HG03460 (cell line): ENCODE data around the gene CCDC9.

Experiments
- ATAC-seq: cut with Tn5 transposase; IDR thresholded peaks from one replicate; pipeline ENCODE4 v1.9.1; 2021; ENCODE audit not compliant: unreplicated experiment

CCDC9 gene

DNA sequence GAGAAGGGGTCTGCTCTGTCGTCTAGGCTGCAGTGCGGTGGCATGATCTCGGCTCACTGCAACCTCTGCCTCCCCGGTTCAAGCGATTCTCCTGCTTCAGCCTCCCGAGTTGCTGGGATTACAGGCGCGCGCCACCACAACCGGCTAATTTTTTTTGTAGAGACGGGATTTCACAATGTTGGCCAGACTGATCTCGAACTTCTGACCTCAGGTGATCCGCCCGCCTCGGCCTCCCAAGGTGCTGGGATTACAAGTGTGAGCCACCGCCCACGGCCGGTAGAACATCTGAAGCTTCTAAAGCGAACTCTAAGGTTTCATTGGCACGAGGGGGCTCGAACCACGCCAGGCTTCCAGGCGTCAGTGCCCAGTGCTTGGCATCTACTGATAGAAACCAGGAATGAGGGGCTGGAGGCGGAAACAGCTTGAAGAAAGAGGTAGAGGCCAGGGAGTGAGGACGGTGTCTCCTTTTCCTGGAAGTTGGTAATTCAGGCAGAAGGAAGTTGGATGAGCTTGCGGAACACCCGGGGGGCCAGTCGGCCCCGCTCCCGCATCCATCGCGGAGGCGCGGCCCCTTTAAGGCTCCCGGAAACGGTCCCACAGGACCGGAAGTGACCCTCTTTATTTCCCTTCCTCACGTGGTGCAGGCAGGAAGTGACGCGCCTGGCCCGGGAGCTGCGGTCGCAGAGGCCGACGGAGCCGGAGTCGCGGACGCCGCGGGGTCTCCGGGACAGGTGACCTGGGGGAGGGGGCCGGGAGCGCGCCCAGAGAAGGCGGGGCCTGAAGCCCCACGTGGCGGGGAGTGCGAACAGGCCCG, at the start of gene CCDC9:
CCDC9 (plus strand) TSS at position 647 of the 814 bp plus-strand sequence. CDS start 1,876 bp downstream, outside the sequence.
- peak; percentile 46 for ATAC-seq

DNA sequence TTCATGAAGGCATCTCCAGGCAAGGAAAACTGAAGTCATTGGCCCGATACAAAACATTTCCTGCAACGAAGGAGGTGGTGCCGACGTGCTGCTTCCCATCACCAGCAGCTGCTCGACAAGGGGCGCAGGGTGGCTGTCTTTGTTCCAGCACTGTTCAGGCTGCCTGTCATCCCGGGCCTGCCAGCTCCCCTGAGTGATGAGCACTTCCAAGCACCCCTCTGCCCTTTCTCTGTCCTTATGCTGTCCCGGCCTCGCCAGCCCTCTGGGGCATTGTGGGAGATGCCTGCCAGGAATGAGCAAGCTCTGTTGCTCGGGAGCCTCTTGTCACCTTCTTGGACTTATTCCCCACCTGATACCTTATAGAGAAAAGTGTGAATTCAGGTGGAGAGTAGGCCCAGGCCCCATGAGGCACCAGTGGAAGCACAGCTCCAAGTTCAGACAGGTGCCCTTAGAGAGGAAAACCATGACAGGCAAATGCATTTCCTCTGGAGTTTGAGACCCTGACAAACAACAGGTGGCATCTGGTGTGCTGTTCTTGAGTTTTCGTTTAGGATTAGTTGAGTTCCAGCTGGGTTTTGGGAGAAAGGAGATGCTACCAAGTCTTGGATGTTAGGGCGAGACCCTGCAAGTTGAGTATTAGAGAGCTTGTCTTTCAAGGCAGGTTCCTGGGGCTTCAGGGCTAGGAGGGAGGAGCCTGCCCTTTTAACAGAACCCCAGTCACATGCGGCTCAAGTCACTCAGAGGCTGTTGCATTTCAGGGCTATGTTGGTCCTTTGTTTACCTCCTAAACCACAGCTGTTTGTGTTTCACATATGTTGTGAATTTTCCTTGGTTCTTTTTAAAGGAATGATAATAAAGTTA, 46.8 kb upstream of the CCDC9 start:
- ATAC-seq = no peak

DNA sequence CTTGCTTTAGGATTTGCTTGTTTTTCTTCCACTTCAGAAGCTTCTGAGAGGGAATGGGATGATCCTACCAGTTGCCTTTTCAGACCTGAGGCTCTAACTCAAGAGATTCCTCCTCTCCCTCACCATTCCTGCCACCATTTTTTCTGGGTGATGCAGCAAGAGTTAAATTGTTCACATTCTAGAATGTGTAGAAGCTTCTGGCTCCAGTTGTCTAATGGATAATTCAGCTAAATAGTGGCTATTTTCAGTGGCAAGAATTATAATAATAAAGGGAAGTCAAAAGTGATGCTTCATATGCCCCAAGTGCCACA, 46.2 kb upstream of the CCDC9 start:
- ATAC-seq = no peak

DNA sequence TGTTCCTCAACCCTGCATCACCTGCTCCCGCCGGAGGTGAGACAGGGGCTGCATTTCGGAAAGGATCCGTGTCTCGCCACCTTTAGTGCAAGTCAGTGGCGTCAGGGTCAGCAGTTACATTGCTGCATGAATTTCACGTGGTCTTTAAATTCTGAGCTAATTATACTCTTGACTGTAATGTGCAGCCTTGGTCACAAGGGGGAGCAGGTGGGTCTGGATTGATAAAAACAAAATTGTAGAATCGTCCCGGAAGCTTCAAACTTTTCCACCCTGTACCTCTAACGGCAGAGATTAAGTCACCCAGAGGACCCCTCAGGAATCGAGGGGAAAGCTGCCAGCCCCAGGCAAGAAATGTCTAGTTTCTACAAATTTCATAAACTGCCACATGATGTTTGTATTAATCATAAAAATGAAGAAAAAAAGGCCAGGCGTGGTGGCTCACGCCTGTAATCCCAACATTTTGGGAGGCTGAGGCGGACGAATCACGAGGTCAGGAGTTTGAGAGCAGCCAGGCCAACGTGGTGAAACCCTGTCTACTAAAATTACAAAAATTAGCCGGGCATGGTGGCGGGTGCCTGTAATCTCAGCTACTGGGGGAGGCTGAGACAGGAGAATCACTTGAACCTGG, 45.5 kb upstream of the CCDC9 start:
- no peak for ATAC-seq

DNA sequence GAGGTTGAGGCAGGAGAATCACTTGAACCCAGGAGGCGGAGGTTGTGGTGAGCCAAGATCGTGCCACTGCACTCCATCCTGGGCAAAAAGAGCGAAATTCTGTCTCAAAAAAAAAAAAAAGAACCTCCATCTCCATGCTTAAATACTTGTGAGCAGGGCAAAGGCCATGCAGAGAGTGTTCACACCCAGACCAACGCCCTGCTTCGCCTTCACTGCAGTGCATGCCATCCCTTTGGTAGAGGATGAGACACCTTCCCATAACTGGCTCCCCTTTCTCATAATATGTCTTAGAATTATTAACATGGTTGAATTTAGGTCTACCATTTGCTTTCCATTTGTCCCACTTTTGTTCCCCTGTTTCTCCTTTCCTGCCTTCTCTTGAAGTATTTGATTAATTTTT, 40.7 kb upstream of the CCDC9 start:
- ATAC-seq = no peak

DNA sequence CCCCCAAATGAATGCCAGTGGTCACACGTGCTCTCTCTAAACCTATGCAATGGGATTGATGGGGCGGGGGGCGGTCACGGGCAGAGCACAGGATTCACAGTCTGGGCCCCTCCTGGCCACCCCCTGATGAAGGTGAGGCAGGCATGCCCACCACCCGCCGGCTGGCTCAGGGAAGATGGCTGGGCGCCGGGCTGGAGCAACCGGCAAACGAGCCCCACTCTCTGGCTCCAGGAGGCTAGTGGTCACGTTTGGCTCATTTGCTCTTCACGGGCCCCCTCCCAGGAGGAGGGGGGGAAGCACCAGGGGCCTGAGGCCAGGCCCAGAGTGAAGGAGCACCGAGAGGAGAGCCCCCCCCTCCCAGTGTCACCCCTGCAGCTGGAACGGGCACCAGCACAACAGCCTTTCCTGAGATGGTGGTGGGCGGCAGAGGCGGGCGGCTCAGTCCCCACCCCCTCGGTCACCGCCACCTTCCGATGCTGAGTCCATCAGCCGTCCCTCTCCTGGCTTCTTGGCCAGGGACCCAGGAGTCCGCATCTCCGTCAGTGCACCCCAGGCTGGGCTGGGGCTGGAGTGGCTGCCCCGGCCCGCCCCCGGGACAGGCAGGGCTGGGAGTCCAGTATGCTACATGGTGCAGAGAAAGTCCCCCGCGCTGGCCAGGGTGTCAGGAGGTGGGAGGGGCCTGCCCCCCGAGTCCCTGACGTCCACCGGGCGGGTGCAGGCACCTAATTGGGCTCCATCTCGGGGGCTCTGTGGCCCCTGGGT, 35.1 kb upstream of the CCDC9 start:
- ATAC-seq = no peak

DNA sequence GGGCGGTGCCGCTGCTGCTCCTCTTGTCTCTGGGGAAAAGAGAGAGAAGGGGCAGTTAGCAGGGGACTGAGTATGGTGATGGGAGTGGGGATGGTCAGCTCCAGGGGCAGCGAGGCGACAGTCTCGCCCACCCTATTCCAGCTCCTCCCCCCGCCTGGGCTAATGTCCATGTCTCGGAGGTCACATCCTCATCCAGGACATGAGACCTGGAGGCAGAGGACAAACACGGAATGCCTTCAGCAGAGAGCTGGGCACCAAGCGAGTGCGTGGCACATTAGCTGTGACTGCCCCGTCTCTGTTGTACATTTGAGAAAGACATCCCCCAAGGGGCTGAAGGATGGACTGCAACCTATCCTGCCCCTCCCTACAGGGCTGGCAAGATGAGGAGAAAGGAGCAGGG, 34.4 kb upstream of the CCDC9 start:
- no peak for ATAC-seq

DNA sequence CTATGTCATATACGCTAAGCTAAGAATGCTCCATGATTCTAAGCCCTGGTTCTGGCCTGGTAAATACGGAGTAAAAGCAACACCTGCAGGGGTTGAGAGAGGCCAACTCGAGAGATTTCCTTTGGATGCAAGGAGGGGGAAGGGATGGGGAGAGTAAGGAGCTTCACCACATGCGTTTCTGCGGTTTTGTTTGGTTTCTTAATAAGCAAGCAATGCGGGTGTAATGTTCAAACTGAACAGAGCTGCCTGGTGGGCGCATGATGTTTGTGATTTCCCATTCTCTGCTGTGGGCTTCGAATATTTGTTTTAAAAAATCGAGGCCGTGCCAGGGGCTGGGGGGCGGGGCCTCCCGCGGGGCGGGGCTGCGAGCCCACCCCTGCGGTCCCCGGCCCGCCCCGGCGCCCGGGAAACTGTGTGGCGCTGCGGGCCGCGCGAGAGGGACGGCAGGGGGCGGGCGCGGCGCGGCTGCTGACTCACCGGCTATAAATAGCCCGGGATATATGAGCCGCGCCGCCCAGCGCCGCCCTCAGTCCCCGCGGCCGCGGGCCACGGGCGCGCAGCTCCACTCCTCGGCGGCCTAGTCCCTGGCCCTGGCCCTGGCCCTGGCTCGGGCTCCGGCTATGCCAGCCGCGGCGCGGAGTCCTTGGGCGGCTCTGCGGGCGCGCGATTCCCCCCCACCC, 30.4 kb upstream of the CCDC9 start:
- ATAC-seq = no peak

DNA sequence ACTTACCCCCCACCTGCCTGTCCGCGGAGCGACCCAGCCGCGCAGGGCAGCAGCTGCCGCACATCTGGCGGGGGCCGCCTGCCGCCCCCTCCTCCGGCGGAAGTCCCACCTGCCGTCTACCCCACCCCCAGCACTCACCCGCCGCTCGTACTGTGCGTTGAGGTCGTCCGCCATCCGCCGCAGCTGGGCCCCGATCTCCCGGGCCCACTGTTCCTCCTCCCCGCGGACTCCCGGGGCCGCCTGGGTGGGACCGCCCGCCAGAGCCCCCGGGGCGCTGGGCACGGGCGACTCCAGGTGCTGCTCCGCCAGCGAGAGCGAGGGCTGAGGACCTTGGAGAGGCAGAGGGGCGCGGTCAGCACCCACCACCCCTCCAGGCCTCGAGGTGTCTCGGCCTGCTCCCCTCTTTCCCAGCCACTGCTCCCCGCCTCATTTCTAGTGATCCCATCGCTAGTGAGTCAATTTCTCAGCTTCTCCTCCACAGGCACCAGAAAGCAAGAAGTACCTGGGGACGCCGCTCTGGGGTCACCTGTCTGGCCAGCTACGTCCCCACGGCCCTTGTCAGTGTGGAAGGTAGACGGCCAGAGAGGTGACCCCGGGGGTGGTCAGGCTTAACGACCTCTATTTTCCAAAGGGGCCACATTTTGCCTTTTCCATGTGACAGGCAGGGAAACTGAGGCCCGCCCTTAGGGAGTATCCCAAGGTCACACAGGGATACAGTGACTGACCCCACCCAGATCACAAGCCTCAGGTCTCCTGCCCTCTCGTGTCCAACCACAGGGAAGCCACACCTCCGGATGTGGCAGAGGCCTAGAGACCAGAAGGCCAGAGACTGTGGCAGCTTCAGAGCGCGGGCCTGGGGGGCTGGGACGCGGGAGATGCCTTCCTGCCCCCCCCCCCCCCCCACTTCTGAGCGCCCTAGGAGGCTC, 29.6 kb upstream of the CCDC9 start:
- peak; percentile 30 for ATAC-seq

DNA sequence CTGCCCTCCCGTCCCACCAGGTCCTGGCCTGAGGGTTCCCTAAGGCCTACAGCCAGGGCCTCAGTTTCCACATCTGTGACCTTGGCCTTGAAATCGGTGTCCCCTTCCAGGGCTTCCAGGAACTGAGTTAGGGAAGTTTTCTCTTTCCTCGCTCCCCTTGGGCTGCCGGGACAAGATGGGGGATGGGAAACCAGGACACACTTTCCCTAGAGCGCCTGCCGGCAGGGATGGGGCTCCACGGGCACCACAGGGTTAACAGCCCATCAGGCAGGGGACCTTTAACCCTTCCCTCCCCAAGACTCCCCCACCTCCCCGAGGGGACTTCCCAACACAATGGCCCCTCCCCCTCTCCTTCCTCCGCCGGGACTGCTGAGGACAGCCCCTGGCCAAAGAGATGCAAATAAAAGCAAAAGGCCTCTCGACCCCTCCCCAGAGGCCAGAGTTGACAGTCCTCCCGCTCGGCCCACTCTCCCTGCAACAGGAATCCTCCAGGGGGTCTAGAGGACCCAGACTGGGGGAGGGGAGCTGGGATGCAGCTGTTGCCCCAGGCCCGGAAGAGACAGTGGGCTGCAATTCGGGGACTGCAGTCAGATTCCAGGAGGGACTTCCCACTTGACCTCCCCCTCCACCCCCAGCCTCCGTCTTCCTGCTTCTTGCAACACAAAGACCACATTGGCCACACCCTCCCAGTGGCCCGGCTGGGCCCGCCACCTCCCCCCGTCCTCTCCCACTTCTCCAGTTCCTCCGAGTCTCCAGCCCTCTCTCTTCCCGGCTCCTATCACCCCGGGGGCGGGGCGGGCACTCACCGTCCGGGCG, 28.8 kb upstream of the CCDC9 start:
- no peak for ATAC-seq

DNA sequence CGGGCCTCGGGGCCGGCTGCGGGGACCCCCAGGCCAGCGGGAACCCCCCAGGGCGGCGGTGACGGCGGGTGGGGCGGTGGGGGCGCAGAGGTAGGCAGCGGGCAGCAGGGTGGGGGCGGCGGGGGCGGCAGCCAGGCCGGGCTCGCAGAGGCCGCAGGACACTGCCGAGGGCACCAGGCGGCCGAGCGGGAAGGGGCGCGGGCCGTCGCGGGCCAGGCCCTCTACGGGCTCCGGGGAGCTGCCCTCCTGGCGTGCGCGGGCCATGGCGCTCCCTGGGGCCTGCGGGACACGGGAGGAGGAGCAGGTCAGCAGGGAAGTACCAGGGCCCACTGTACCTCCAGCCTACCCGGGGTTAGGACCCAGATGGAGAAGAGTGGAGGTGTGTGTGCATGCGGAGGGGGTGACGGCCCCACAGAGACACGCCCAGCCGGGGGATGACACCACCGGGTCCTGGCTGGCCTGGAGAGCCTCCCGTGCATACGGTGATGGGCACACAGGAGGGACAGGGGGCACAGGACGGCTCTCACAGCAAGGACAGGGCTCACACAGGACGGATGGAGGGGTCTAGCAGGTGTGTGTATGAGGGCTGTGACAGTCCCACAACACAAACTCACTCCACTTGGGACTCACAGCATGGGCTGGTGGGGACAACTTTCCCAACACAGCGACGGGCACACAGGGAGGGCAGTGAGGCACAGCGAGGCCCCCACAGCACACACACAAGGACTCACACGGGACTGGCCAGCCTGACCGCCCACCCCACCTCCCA, 28.0 kb upstream of the CCDC9 start:
- no peak for ATAC-seq

DNA sequence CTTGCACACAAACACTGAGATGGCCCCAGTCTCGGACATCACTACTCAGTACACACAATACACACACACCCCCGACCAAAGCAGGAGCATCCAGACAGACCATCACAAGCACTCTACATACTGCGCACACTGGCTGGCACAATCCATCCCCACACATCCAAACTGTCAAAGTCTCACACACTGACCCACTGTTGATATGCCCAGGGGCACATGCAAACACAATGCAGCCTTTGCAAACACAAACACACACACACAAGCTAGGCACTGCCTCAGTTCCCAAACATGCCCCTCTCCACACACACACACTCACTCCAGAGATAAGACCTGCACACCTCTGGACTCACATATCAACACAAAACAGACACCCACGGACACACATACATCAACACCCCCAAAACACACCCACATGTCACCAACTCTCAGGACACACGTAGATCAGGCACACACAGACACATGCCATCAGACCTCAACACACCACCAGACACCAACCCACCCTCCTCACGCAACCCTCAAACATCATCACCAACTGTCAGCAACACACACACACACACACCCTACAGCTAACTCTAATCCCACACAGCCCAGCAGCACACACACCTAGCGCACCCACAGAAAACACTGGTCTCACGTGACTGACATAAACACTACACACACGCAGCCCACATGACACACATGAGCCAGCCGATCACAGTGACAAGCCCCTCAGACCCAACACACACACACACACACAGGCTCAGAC, 27.2 kb upstream of the CCDC9 start:
- ATAC-seq = no peak

DNA sequence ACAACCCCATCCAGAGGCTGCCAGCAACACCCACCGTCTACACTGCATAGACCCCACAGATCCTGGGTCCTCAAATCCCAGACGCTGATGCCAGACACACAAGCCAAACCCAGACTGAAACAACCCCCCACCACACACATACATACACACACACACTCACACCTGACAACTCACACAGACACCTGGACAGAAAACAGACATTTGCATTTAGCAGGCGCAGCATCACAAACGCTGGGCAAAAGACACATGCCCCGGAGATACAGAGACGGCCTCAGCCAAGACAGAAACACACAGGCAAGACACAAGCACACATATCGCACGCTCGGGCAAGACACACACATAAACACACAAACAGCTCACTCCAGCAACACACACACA, 26.7 kb upstream of the CCDC9 start:
- no peak for ATAC-seq

DNA sequence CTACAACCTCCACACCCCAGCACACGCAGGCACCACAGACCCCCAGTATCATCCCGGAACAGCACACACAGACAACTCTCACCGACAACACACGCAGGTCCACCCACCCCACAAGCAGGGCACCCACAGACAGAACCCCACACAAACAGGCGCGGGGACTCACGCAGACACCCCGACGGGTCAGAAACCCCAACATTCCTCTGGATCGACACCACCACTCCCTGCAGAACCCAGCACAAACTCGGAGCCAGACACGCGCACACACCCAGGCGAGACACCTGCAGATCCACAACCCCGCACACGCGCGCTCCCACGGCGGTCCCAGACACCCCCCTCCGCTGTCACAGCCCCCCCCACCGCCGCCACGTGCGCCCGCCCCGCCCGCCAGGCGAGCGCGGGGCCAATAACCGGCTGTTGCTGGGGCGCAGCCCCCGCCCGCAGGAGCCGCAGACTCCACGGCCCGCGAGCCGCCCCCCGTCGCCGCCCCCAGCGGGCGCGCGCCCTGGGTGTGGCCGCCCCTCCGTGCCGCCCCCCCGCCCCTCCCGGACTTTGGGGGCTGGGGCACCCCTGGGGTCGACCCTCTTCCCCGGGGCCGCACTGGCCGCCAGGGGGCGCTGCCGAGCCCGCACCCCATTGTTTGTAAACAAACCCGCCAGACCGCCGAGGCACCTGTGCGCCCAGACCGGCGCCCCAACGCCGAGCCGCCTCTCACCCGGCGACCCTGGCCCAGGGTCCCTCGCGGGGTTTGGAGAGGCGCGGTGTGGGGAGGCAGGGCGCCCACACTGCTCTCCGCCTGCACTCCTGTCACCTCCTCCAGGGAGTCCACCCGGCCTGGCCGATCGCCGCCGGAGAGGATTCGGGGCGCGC, 26.0 kb upstream of the CCDC9 start:
- ATAC-seq = no peak

DNA sequence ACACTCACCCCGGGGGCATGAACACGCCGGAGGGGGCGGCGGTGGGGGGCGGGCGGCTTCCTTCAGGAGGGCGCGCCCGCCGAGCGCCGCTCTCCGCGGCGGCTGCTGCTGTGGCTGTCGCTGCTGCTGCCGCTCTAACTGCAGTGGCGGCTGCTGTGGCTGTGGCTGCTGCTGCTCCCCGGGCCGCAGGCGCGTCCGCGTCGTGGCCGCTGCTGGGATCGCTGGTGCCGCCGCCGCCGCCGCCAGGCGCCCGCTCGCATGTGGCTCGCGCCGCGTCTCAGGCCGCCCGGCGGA, 25.5 kb upstream of the CCDC9 start, which contains the start of gene BBC3:
BBC3 (minus strand) TSS at position 279 of the 294 bp plus-strand sequence. CDS start 2,768 bp downstream, outside the sequence.
- no peak for ATAC-seq
